ENCODE results near the gene MRI1. TPM values are rescaled to one million over a fixed set of nuclear protein-coding genes. Genes with fewer than 3 reads are reported as not detected.

The MRI1 gene
- total and polyA plus RNA-seq, 2 donors (not counting 3 experiments of a cell fraction or from before 2014, with no cell fraction given) = 56.2 to 63.2 TPM

GRCh38 chr19:13821292-13821691, 57.0 kb downstream of the MRI1 start:
- H3K4me1 ChIP-seq (ENCODE audit: control insufficient read depth, extremely low read depth, insufficient read depth, low read length) = no peaks in the 10 kb centered on the region
- no TSS peak for BruUV-seq (replicated peaks)
- ChIA-PET CTCF (interaction anchor here (2.8 kb wide), 1 partner anchor 41 kb away, joined by 13 read pairs; no protein-coding TSS in a partner anchor), POLR2A (interaction anchor here (0.7 kb wide), 1 partner anchor 29 kb away, joined by 3 read pairs; no protein-coding TSS in a partner anchor)
- no peaks in the 10 kb centered on the region for H3K9me3 ChIP-seq (replicated peaks; ENCODE audit: control insufficient read depth, insufficient read depth, low read length)
- no peaks in the 10 kb centered on the region for H4K20me1 ChIP-seq (replicated peaks; ENCODE audit: control insufficient read depth, extremely low read depth, insufficient read depth, low read length)
- no peaks in the 10 kb centered on the region for H3K79me2 ChIP-seq (ENCODE audit: control insufficient read depth, insufficient read depth, low read length)
- intact Hi-C loops (cut with micrococcal nuclease) = no loop called here
- DNase-seq (ENCODE audit: low read depth, low spot score) (no peak), FAIRE-seq (no peak)
- peaks cover 0 to 29% of the 10 kb centered on the region in 2 experiments for H3K36me3 ChIP-seq (ENCODE audit: control insufficient read depth in 2 of 2, extremely low read depth in 1 of 2, insufficient read depth in 2 of 2, low read length in 2 of 2)
- no peak overlapping the region for H3K4me2 ChIP-seq (ENCODE audit: insufficient read depth, low read length)
- no peaks in the 10 kb centered on the region for H3K27me3 ChIP-seq (ENCODE audit: control insufficient read depth in 2 of 2, insufficient read depth in 2 of 2, low read length in 2 of 2)
- dilution Hi-C loops (cut with MboI; ENCODE audit: extremely low pct_ligation_motif_present, low sequenced_read_pairs) = no loop called here
- no peak overlapping the region for H3K27ac ChIP-seq (ENCODE audit: insufficient read depth, low read depth, low read length)
- no peak overlapping the region for H2AFZ ChIP-seq (ENCODE audit: low read depth, low read length)
- H3K9ac ChIP-seq (replicated peaks; ENCODE audit: extremely low read depth, insufficient read depth, low read length) = no peak overlapping the region
- no peak overlapping the region for H3K4me3 ChIP-seq (replicated peaks in 1 of 3; ENCODE audit: insufficient read depth in 1 of 3, low read depth in 1 of 3, low read length in 3 of 3)
- H3K9me1 ChIP-seq (replicated peaks; ENCODE audit: control insufficient read depth, extremely low read depth, insufficient read depth, low read length) = no peaks in the 10 kb centered on the region
- TF ChIP-seq CTCF (IDR thresholded peaks at IDR 0.05; ENCODE audit: extremely low read depth in 1 of 2, insufficient read depth in 1 of 2, low read depth in 1 of 2, low read length in 2 of 2) (no peak), POLR2A (IDR thresholded peaks at IDR 0.05; ENCODE audit: low read depth, low read length) (no peak), GATA2 (IDR thresholded peaks at IDR 0.05; ENCODE audit: insufficient read depth, insufficient read length, low read depth, low read length) (no peak), MYC (IDR thresholded peaks at IDR 0.05; ENCODE audit: low read depth, low read length) (no peak)

- Histone ChIP-seq H3K4me2 (ENCODE audit: insufficient read depth, low read length) (no peak overlapping the region), H2AFZ (ENCODE audit: low read depth, low read length) (no peak overlapping the region), H4K20me1 (replicated peaks; ENCODE audit: control insufficient read depth, extremely low read depth, insufficient read depth, low read length) (no peaks in the 10 kb centered on the region), H3K4me1 (ENCODE audit: control insufficient read depth, extremely low read depth, insufficient read depth, low read length) (no peaks in the 10 kb centered on the region), H3K9me1 (replicated peaks; ENCODE audit: control insufficient read depth, extremely low read depth, insufficient read depth, low read length) (no peaks in the 10 kb centered on the region), H3K9ac (replicated peaks; ENCODE audit: extremely low read depth, insufficient read depth, low read length) (no peak overlapping the region), H3K36me3 (ENCODE audit: control insufficient read depth in 2 of 2, extremely low read depth in 1 of 2, insufficient read depth in 2 of 2, low read length in 2 of 2) (peaks cover 0 to 28% of the 10 kb centered on the region in 2 experiments), H3K9me3 (replicated peaks; ENCODE audit: control insufficient read depth, insufficient read depth, low read length) (no peaks in the 10 kb centered on the region), H3K27me3 (ENCODE audit: control insufficient read depth in 2 of 2, insufficient read depth in 2 of 2, low read length in 2 of 2) (no peaks in the 10 kb centered on the region), H3K4me3 (replicated peaks in 1 of 3; ENCODE audit: insufficient read depth in 1 of 3, low read depth in 1 of 3, low read length in 3 of 3) (no peak overlapping the region), H3K27ac (ENCODE audit: insufficient read depth, low read depth, low read length) (no peak overlapping the region), H3K79me2 (ENCODE audit: control insufficient read depth, insufficient read depth, low read length) (no peaks in the 10 kb centered on the region)
- intact Hi-C loops (cut with micrococcal nuclease) = no loop called here
- no peak for DNase-seq (ENCODE audit: low read depth, low spot score)
- dilution Hi-C loops (cut with MboI; ENCODE audit: extremely low pct_ligation_motif_present, low sequenced_read_pairs) = no loop called here
- no TSS peak for BruUV-seq (replicated peaks)
- POLR2A ChIA-PET = interaction anchor here (1.2 kb wide), 1 partner anchor 23 kb away, joined by 12 read pairs; no protein-coding TSS in a partner anchor
- TF ChIP-seq POLR2AphosphoS5 (IDR thresholded peaks at IDR 0.05; ENCODE audit: insufficient read depth, low read depth, low read length) (no peak), JUN (IDR thresholded peaks at IDR 0.05; ENCODE audit: borderline replicate concordance, insufficient read depth, insufficient read length, low read depth) (no peak)
- CTCF ChIA-PET = interaction anchor here (0.6 to 1.1 kb wide), 2 partner anchors 10 to 39 kb away, joined by 3 read pairs; no protein-coding TSS in a partner anchor
- no peak for FAIRE-seq
Measured at GRCh38 chr19:13823256-13823655, 58.9 kb downstream of the MRI1 start.

Small RNA genes lying within 50 kb of the gene (small RNA-seq; reads per million reads assigned to genes)
- gene RN7SL619P (ENCODE audit: insufficient read depth, insufficient read length, low read depth, low replicate concordance) = not detected

Other genes with a start within 250 kb of the MRI1 start
- gene C19orf53, start 9.9 kb downstream of the MRI1 start, total RNA-seq = 113 and 126 TPM in 2 replicates
- gene C19orf53, start 9.9 kb downstream of the MRI1 start, polyA plus RNA-seq = 205 and 239 TPM in 2 replicates
- gene ZSWIM4, start 30.9 kb downstream of the MRI1 start, total RNA-seq = 23.1 and 26.6 TPM in 2 replicates
- 12.7 and 14.9 TPM in 2 replicates for gene ZSWIM4, start 30.9 kb downstream of the MRI1 start, polyA plus RNA-seq
- gene NANOS3, start 112.6 kb downstream of the MRI1 start, total RNA-seq = 3.4 and 4.4 TPM in 2 replicates
- gene NANOS3, start 112.6 kb downstream of the MRI1 start, polyA plus RNA-seq = 1.0 and 1.5 TPM in 2 replicates
- 1.5 and 2.5 TPM in 2 replicates for gene BRME1, start 141.6 kb downstream of the MRI1 start, total RNA-seq
- 0.69 and 0.86 TPM in 2 replicates for gene BRME1, start 141.6 kb downstream of the MRI1 start, polyA plus RNA-seq
- gene CC2D1A, start 141.7 kb downstream of the MRI1 start, total RNA-seq = 29.8 and 33.7 TPM in 2 replicates
- gene CC2D1A, start 141.7 kb downstream of the MRI1 start, polyA plus RNA-seq = 13.6 and 14.9 TPM in 2 replicates
- gene PODNL1, start 173.9 kb downstream of the MRI1 start, total RNA-seq = 2.0 TPM in 1 of 2 replicates, not detected in the other
- gene PODNL1, start 173.9 kb downstream of the MRI1 start, polyA plus RNA-seq = 0.21 and 0.32 TPM in 2 replicates
- gene DCAF15, start 188.0 kb downstream of the MRI1 start, total RNA-seq = 42.4 and 47.9 TPM in 2 replicates
- gene DCAF15, start 188.0 kb downstream of the MRI1 start, polyA plus RNA-seq = 41.9 and 50.5 TPM in 2 replicates
- 14.4 and 14.7 TPM in 2 replicates for gene RFX1, start 241.8 kb downstream of the MRI1 start, total RNA-seq
- gene RFX1, start 241.8 kb downstream of the MRI1 start, polyA plus RNA-seq = 2.2 and 2.3 TPM in 2 replicates

All from endothelial cell of umbilical vein (primary cell).